ENCODE measurements around the gene SSH2.

Gene SSH2

DNA sequence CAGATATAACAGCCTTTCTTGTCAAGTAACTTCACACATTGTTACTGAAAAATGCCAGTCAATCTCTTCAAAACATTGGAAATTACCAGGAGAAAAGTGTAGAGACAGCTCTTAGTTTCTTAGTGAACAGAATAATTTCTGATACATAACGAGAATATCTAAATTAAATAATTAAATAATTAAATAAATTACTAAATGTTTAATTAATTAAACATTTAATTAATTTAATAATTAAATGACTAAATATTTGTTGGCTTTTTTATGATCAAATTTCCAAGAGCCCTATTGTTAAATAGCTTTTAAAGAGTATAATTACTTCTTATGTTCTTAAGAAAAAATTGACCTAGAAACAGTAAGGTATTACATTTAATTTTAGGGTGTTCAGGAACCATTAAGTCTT lies 129.6 kb downstream of the SSH2 start:
- no peaks in the 10 kb centered on the region for H3K27me3 ChIP-seq (ENCODE audit: low read length)
- no peaks in the 10 kb centered on the region for H3K36me3 ChIP-seq (ENCODE audit: low read length)
- H3K9ac ChIP-seq (ENCODE audit: low read length) = no peak overlapping the region
- H4K20me1 ChIP-seq (ENCODE audit: low read depth, low read length) = 0 out of 2 replicates have a peak, but pooled peaks cover 3% of the 10 kb centered on the region
- H3K27ac ChIP-seq (ENCODE audit: low read depth, low read length) = no peak overlapping the region
- H3K9me2 ChIP-seq (replicated peaks; ENCODE audit: insufficient read depth, low read length) = no peaks in the 10 kb centered on the region
- no peaks in the 10 kb centered on the region; the same call in 1 of the 2 replicates for H3F3A ChIP-seq (ENCODE audit: insufficient read depth)
- H3K4me2 ChIP-seq (ENCODE audit: low read depth, low read length, poor library complexity, severe bottlenecking) = no peak overlapping the region
- TF ChIP-seq EZH2phosphoT487 (conservative IDR thresholded peaks at IDR 0.05; ENCODE audit: low read length) = no peak
- TF ChIP-seq, protein P1, sequence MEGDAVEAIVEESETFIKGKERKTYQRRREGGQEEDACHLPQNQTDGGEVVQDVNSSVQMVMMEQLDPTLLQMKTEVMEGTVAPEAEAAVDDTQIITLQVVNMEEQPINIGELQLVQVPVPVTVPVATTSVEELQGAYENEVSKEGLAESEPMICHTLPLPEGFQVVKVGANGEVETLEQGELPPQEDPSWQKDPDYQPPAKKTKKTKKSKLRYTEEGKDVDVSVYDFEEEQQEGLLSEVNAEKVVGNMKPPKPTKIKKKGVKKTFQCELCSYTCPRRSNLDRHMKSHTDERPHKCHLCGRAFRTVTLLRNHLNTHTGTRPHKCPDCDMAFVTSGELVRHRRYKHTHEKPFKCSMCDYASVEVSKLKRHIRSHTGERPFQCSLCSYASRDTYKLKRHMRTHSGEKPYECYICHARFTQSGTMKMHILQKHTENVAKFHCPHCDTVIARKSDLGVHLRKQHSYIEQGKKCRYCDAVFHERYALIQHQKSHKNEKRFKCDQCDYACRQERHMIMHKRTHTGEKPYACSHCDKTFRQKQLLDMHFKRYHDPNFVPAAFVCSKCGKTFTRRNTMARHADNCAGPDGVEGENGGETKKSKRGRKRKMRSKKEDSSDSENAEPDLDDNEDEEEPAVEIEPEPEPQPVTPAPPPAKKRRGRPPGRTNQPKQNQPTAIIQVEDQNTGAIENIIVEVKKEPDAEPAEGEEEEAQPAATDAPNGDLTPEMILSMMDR (IDR thresholded peaks at IDR 0.05; ENCODE audit: insufficient read depth, low read length, poor library complexity, severe bottlenecking) = no peak
- no peaks in the 10 kb centered on the region for H3K9me3 ChIP-seq (ENCODE audit: insufficient read depth, low read length)
- no peak overlapping the region for H2AFZ ChIP-seq (ENCODE audit: low read depth, low read length, severe bottlenecking)
- peaks cover 31% of the 10 kb centered on the region for H3K79me2 ChIP-seq (ENCODE audit: insufficient read depth, low read length)
- H3K4me3 ChIP-seq (ENCODE audit: insufficient read depth, low read length, poor library complexity, severe bottlenecking) = no peak overlapping the region

DNA sequence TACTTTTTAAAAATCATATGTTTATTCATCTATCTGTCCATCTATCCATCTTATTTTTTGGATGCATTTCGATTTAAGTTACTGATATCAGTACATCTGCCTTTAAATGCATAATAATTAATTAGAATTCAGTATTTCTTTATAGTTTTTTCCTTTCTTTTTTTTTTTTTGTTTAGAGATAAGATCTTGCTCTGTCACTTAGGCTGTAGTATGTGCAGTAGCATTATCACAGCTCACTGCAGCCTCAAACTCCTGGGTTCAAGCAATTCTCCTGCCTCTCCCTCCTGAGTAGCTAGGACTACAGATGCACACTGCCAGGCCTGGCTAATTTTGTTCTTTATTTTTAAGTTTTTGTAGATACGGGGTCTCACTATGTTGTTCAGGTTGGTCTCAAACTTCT lies 133.4 kb downstream of the SSH2 start:
- H2AFZ ChIP-seq (ENCODE audit: low read depth, low read length, severe bottlenecking) = no peak overlapping the region
- no peak overlapping the region for H3K9ac ChIP-seq (ENCODE audit: low read length)
- no peaks in the 10 kb centered on the region for H3K9me2 ChIP-seq (replicated peaks; ENCODE audit: insufficient read depth, low read length)
- H3K27ac ChIP-seq (ENCODE audit: low read depth, low read length) = no peak overlapping the region
- H3F3A ChIP-seq (ENCODE audit: insufficient read depth) = no peaks in the 10 kb centered on the region; the same call in 1 of the 2 replicates
- H3K36me3 ChIP-seq (ENCODE audit: low read length) = peaks cover 8% of the 10 kb centered on the region; the same call in 1 of the 2 replicates
- no peak overlapping the region for H3K4me2 ChIP-seq (ENCODE audit: low read depth, low read length, poor library complexity, severe bottlenecking)
- H3K4me3 ChIP-seq (ENCODE audit: insufficient read depth, low read length, poor library complexity, severe bottlenecking) = no peak overlapping the region
- H3K79me2 ChIP-seq (ENCODE audit: insufficient read depth, low read length) = 0 out of 2 replicates have a peak, but pooled peaks cover 19% of the 10 kb centered on the region
- 0 out of 2 replicates have a peak, but pooled peaks cover 3% of the 10 kb centered on the region for H4K20me1 ChIP-seq (ENCODE audit: low read depth, low read length)
- no peaks in the 10 kb centered on the region for H3K9me3 ChIP-seq (ENCODE audit: insufficient read depth, low read length)
- no peaks in the 10 kb centered on the region for H3K27me3 ChIP-seq (ENCODE audit: low read length)
- TF ChIP-seq EZH2phosphoT487 (conservative IDR thresholded peaks at IDR 0.05; ENCODE audit: low read length) = no peak

DNA sequence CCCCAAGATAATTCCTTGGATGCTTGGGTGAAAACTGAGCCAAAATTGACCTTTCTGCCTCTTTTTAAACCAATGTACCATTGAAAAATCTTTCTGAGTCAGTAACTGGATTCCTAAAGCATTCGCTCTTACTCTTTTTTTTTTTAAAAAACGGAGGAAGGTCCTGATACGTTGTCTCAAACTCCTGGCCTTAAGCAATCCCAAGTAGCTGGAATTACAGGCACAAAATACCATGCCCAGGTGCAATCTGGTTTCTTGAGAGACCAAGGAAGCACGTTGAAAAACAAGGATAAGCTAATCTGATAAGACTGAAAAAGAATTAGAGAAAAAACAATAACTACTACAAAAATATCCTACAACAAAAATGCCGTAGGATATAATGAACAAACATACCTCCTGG lies 136.5 kb downstream of the SSH2 start:
- H3K27ac ChIP-seq (ENCODE audit: low read depth, low read length) = no peak overlapping the region
- H3K9me2 ChIP-seq (replicated peaks; ENCODE audit: insufficient read depth, low read length) = no peaks in the 10 kb centered on the region
- TF ChIP-seq, protein P1 (IDR thresholded peaks at IDR 0.05; ENCODE audit: insufficient read depth, low read length, poor library complexity, severe bottlenecking) = no peak
- no peak for TF ChIP-seq EZH2phosphoT487 (conservative IDR thresholded peaks at IDR 0.05; ENCODE audit: low read length)
- peaks cover 10% of the 10 kb centered on the region; the same call in 1 of the 2 replicates for H3K36me3 ChIP-seq (ENCODE audit: low read length)
- H2AFZ ChIP-seq (ENCODE audit: low read depth, low read length, severe bottlenecking) = no peak overlapping the region
- H3K79me2 ChIP-seq (ENCODE audit: insufficient read depth, low read length) = 0 out of 2 replicates have a peak, but pooled peaks cover 7% of the 10 kb centered on the region
- H3K9ac ChIP-seq (ENCODE audit: low read length) = no peak overlapping the region
- H3K4me2 ChIP-seq (ENCODE audit: low read depth, low read length, poor library complexity, severe bottlenecking) = no peak overlapping the region
- H3F3A ChIP-seq (ENCODE audit: insufficient read depth) = no peaks in the 10 kb centered on the region; the same call in 1 of the 2 replicates
- H4K20me1 ChIP-seq (ENCODE audit: low read depth, low read length) = 0 out of 2 replicates have a peak, but pooled peaks cover under 1% of the 10 kb centered on the region
- no peaks in the 10 kb centered on the region for H3K27me3 ChIP-seq (ENCODE audit: low read length)
- no peaks in the 10 kb centered on the region for H3K9me3 ChIP-seq (ENCODE audit: insufficient read depth, low read length)
- H3K4me3 ChIP-seq (ENCODE audit: insufficient read depth, low read length, poor library complexity, severe bottlenecking) = no peak overlapping the region

DNA sequence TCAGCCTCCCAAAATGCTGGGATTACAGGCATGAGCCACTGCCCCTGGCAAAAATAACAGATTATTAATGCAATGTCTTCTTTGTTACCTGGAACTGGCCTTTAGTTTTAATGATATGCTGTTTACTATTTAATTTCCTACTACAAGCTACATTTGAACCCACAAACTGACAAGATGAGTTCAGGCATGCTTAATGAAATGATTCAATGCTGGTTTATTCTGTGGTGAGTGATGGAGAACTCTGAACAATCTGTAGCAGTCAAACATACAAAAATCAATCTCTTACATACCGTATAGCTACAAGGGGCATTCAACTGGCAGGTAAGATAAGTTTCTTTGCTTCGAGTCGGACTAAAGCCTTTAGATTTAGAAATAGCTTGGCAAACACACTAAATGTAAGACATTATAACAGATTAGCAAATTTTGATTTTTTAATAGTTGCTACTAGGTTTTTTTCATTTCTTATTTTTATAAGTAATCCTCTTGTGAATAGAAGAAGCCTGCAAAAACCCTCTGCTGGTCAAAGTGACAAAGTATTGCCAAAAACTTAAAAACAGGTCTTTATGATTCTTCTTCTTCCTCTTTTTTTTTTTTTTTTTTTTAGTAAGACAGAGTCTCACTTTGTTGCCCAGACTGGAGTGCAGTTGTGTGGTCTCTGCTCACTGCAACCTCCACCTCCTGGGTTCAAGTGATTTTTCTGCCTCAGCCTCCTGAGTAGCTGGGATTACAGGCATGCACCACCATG lies 138.5 kb downstream of the SSH2 start:
- Histone ChIP-seq H3K27ac (ENCODE audit: low read depth, low read length) (no peak overlapping the region), H3K9me2 (replicated peaks; ENCODE audit: insufficient read depth, low read length) (no peaks in the 10 kb centered on the region), H3K36me3 (ENCODE audit: low read length) (peaks cover 10% of the 10 kb centered on the region; the same call in 1 of the 2 replicates), H3K79me2 (ENCODE audit: insufficient read depth, low read length) (0 out of 2 replicates have a peak, but pooled peaks cover 4% of the 10 kb centered on the region), H3F3A (ENCODE audit: insufficient read depth) (no peaks in the 10 kb centered on the region; the same call in 1 of the 2 replicates), H3K4me3 (ENCODE audit: insufficient read depth, low read length, poor library complexity, severe bottlenecking) (no peak overlapping the region), H2AFZ (ENCODE audit: low read depth, low read length, severe bottlenecking) (no peak overlapping the region), H3K9me3 (ENCODE audit: insufficient read depth, low read length) (no peaks in the 10 kb centered on the region), H3K4me2 (ENCODE audit: low read depth, low read length, poor library complexity, severe bottlenecking) (no peak overlapping the region), H4K20me1 (ENCODE audit: low read depth, low read length) (no peaks in the 10 kb centered on the region), H3K9ac (ENCODE audit: low read length) (no peak overlapping the region), H3K27me3 (ENCODE audit: low read length) (no peaks in the 10 kb centered on the region)
- TF ChIP-seq, protein P1 (IDR thresholded peaks at IDR 0.05; ENCODE audit: insufficient read depth, low read length, poor library complexity, severe bottlenecking) = no peak
- TF ChIP-seq EZH2phosphoT487 (conservative IDR thresholded peaks at IDR 0.05; ENCODE audit: low read length) = no peak

Data from SU-DHL-6 (cell line).